Left forelimb (tissue), 1 donor: ENCODE measurements around the gene PHYH.
A peak's percentile ranks its signal among the peaks of the same experiment; 100 is the strongest.
"Not testable (repeated sequence)": the region's sequence is repeated elsewhere in the genome, so short reads cannot be mapped to it uniquely, and the experiment has no call there.

Source experiments
- DNase-seq: peaks from one replicate; pipeline ENCODE4 v3.0.0-alpha.2; 2018; ENCODE audit warnings: low spot score

The PHYH gene

DNA sequence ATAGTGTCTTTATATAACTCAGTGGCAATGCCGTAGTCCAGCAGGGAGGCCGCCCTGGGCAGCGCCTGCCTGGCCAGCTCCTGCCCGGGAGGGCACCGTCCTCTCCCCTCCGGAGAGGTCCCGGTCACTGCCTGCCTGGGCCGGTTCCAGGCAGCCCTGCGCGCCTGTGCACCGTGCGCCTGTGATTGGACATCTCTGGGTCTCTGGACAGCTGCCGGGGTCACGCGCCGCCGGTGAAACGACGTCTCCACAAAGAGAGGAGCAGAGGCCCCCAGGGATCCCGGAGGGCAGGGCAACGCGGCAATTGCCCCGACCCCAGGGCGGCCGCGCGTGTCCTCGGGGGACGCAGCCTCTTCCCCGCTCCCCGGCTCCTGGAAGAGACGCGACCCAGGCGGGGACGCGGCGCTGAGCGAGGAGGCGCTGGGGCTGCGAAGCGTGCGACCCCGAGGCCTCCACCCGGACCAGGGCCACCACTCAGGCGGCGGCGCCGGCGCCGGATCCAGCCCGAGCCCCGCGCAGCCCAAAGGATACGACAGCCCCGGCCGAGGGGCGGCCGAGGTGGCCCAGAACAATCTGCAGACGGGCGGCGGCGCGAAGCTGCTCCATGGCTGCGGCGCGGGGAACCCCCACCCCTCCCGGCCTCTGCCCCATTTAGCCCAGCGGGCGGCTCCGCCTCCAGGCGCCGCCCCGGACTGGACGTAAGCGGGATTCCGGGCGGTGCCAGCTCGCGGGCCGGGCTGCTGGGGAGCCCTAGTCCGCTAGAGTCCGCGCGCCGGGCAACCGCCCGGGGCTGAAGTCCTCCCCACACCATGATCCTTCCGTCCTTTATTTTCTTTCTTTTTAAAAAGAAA is at the start of gene PHYH:
Gene PHYH, minus strand, starts transcription at position 628 of the 851 bp plus-strand sequence. Its CDS starts 22 bp downstream, at position 606.
- DNase-seq = peak; percentile 91

DNA sequence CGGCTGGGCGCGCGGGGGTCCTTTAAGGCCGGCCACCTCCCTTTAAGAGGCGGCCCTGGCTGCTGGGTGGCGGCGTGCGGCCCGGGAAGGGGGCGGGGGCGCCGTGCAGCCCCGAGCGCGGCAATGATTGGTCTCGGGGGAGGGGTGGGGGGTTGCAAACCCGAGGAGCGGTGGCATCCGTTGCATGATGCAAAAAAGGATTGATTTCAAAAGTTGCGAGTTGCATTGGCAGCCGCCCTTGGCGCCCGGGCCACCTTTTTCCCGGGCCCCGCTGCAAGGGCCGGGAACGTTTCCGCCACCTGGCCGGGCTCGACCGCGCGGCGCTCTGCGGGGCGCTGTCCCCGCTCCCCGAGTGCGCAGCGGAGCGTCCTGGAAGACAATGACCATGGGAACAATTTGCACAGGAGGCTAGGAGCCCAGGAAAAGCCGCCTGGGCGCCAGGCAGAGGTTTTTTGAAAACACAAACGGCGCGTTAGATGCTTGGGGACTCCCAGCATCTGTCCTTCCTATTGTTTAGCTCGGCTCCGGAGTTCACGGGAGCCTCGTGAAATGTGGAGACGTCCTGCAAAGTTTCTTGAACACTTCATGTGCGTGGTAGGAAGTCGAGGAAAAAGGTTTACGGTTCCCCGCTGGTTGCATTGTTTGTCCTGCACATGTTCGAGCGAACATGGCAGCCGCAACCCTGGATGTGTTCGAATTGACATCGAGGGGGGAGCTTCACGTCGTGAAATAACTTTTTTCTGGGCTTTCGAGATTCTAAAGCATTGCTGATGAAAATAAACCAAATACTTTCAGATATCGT is 48.6 kb upstream of the PHYH start, which contains the start of gene SEPHS1:
Gene SEPHS1, minus strand, starts transcription at position 78 of the 802 bp plus-strand sequence. CDS start 3,343 bp downstream, outside the sequence.
- peak; percentile 86 for DNase-seq

- peak; percentile 86 for DNase-seq
Measured at GRCh38 chr10:13347500-13348156, 47.8 kb upstream of the PHYH start.

- DNase-seq = no peak
Measured at GRCh38 chr10:13347043-13347499, 47.2 kb upstream of the PHYH start.

- peak; percentile 69 for DNase-seq
Measured at GRCh38 chr10:13346283-13347042, 46.6 kb upstream of the PHYH start.

DNA sequence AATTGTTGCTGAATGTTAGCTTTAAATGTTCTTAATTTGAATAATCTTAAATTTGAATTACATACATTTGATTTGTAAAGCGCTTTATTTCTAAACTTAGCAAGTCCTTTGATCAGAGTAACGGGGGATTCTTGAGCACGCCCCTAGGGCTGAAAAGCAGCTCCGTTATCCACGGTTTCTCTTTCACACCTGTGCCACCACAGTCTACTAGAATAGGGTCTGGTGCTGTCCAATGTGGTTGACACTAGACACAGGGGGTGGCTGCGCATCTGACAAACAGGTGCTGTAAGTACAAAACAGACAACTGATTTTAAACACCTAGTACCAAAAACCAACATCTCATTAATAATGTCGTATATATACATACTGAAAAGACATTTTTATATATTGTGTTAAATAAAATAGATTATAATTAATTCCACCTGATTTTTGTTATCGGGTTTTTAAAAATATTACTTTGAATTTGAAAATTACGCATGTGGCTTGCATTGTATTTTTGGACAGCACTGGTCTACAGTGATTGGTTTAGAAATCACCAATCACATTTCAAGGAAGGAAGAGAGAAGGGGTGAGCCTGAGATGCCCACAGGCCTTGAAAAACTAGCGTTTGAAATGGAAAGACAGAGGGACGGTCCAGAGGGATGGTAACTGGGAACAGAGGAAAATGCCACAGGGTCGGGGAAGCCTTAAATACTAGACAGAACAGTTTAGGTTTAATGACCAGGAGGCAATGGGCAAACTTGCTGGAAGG is 40.9 kb upstream of the PHYH start:
- DNase-seq = no peak

- no peak for DNase-seq
Measured at GRCh38 chr10:13340068-13340467, 40.2 kb upstream of the PHYH start.

DNA sequence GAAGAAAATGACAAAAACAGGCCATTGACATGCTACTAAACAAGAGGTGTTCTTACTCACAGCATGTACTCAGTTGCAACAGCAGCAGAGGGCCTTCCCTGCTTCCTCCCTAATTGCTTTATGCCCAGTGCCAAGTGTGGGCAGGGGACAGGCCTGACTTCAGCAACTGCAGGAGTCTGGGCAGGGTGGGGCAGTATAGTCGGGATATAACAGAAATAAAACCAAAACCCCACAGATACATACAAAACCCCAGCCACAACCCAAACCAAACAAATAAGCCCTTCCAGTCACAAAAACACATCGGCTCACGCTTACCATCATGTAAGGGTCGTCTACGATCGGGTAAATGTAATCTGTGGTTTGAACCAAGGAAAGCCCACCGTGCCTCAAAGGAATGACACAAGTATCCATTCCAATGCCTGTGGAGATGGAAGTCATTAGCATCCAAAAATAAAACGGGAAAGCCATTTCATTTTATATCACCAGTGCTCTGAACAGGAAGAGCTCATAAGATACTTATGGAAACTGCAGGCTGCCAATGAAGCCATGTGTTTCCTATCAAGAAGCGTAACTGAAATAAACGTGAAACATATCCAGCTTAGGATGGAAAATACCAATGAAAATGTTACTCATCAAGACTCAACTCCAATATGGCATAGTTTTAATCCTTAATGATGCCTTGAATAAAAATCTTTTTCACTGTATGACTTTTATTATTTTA is 38.7 kb upstream of the PHYH start:
- DNase-seq = no peak

GRCh38 chr10:13337827-13338196 is 37.9 kb upstream of the PHYH start:
- no peak for DNase-seq

DNA sequence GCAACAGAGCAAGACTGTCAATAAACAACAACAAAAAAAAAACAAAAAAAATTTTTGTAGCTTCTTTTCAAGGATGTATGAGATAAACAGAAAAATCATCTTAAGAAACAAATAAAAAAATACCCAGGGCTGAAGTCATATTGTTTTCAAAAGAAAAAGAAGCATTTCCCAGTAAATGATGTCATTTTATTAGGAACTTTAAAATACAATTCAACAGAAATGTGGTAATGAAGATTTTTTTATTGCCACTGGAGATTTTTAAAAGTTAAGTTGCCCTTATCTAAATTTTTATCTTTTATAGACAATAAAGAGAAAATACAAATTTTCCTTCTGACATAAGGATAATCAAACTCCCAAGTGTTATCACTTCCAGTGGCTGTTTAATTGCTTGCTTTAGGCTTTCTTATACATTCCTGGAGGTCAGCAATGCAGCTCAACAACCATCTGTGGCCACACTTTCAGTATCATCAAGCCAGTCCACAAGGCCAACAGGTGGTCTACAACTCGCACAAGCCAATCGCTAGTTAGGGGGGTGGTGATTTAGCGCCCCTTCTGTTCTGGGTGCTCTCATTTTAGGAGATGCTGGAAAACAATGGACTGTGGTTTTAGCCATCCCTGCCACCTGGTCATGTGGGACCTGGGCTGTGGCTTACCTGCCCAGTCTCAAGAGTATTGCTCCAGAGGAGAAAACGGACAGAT is 37.4 kb upstream of the PHYH start:
- DNase-seq = no peak

DNA sequence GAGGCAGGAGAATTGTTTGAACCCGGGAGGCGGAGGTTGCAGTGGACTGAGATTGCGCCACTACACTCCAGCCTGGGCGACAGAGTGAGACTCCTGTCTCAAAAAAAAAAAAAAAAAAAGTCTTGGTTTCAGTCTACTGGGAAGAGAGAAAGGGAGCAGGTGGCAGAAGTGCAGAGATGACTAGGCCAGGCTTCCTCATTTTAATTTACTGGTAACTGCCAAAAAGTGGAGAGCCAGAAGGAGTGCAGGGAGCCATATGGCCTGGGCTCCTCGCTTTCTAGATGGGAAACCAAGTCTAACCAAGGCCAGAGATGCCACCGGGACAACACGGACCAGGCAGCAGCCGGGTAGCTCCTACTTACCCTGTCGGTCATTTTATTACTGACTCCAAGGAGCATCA is 36.0 kb upstream of the PHYH start:
- DNase-seq = no peak

- DNase-seq = no peak
Measured at GRCh38 chr10:13334556-13334955, 34.7 kb upstream of the PHYH start.

DNA sequence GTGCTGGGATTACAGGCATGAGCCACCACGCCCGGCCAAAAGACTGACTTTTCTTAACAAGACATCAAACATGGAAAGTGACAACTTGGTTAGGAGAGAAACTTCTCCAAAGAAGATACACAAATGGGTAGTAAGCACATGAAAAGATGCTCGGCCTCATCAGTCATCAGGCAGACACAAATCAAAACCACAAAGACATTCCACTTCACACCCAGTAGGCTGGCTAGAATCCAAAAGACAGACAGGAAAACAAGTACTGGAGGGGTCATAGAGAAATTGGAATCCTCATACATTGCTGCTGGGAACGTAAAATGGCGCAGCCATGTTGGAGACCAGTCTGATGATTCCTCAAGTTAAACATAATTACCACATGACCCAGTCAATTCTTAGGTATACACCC is 31.8 kb upstream of the PHYH start:
- DNase-seq = no peak

DNA sequence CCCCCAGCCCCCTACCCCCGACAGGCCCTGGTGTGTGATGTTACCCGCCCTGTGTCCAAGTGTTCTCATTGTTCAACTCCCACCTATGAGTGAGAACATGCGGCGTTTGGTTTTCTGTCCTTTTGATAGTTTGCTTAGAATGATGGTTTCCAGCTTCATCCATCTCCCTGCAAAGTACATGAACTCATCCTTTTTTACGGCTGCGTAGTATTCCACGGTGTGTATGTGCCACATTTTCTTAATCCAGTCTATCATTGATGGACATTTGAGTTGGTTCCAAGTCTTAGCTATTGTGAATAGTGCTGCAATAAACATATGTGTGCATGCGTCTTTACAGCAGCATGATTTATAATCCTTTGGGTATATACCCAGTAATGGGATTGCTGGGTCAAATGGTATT is 31.1 kb upstream of the PHYH start:
- not testable (repeated sequence) for DNase-seq

DNA sequence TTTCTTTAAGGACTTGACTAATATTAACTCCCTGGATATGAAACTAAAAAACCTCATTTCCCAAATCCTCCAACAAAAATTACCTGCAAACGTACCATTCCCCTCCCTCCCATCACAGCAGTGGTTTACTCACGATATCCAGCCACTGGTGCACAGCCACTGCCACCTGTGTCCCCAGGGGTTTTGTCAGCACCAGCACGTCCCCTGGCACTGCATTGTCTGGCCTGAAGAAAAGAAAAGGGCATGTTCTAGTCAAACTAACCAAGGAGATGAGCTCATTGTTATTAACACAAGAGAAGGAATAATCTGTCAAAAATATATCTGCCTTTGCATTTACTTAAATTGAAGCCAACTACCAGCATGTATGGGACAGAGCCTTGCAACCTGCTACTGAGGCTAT is 29.7 kb upstream of the PHYH start:
- no peak for DNase-seq

- DNase-seq = no peak
Measured at GRCh38 chr10:13328613-13329012, 28.7 kb upstream of the PHYH start.

GRCh38 chr10:13328126-13328525 is 28.3 kb upstream of the PHYH start:
- no peak for DNase-seq

GRCh38 chr10:13327534-13327933 is 27.7 kb upstream of the PHYH start:
- DNase-seq = no peak

DNA sequence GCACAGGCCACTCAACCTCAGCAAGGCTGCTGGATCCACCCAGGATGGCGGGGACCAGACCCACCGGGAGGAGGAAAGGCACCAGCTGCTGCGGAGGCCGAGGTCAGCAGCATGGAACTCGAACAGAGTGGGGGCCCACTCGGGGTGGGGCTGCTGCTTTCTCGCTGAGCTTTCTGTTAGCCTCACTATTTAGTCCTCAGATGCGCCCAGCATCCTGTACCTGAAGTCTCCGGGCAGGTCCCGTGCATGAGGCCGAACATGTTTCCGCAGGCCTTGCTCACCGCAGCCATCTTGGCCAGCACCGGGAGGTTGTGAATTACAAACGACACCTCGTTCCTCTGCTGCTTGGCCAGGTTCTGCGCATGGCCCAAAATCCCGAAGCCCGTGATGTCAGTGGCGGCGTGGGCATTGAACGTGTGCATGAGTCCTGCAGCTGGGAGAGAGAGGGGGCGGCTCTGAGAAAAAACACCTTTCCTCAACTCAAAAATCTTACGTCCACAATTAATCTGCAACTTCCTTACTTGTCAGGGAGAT is 22.8 kb upstream of the PHYH start:
- DNase-seq = no peak
